ENCODE measurements around the gene RTN4RL1.

RTN4RL1 gene, protein sequence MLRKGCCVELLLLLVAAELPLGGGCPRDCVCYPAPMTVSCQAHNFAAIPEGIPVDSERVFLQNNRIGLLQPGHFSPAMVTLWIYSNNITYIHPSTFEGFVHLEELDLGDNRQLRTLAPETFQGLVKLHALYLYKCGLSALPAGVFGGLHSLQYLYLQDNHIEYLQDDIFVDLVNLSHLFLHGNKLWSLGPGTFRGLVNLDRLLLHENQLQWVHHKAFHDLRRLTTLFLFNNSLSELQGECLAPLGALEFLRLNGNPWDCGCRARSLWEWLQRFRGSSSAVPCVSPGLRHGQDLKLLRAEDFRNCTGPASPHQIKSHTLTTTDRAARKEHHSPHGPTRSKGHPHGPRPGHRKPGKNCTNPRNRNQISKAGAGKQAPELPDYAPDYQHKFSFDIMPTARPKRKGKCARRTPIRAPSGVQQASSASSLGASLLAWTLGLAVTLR

DNA sequence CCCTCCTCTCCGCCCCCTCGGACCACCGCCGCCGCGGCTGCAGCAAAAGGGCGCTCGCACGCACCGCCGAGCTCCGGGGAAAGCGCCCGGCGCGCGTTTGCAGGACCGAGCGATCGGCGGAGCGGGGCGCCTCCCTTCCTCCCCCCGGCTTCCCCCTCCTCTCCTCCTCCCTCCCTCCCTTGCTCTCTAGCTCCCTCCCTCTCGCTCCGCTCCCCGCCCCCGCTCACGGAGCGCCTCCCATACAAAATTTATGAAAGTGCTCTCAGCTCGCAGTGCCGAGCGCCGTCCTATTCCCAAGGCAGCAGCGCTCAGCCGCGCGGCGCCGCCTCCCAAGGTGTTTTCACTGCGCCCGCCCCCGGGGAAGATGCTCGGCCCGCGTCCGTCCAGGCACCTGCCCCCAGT lies at the start of gene RTN4RL1:
TSS of gene RTN4RL1 (minus strand) at position 115 of the 402 bp plus-strand sequence. CDS start 469 bp downstream, outside the sequence.
- peak; percentile 51 to 76 (median 64) for DNase-seq

DNA sequence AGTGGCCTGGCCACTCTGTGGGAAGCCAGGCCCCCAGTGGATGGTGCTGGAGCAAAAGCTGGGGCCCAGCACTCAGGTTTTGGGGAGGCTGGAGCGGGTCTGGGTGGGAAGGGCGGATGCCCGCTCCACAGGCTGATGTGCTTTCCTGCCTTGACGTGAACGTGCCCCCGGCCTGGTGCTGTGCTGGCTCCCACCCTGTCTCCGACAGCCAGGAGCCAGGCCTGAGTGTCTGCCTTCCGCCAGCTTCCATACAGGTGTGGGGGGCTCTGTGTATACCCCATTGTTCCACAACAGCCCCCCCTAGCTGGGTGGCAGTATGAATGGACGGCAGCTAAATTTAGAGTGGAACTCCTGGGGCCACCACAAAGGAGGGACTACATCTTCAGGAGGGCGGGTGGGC lies 49.8 kb upstream of the RTN4RL1 start:
- DNase-seq: no peak

DNA sequence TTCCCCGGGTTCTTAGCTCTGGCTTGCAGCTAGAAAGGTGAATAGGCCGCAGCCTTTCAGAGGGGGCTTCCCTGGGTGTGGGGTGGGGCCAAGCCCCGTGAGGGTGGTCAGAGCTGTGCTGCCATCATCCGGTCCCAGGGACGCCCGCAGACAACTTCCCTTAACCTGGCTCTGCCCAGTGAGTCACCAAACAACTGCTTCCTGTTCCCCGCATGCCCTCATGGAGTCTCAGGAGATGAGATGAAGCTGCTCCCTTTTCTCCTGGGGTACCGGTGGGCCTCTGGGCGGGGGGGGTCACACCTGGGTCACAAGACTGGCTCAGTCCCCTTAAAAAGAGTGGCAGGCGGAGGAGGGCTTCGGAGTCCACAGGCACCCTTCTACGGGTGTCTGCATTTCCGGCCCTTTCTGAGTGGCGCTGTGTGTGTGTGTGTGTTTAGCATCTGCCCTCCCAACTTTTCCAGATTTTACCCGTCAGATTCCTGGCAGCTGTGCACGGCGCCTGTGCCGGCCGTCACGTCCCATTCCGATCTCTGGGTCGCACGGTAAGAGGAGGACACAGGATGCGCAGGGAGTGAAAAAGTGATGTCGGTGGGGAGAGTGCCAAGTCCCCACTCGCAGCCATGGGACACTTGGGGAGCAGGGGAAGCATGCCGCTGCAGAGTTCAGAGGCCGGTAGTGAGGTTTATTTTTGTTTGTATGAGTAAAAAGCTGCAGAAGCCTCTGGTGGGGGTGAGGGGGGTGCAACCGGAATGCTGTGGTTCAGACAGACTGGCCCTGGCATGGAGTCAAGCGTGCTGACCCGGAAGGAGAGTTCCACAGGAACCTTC lies 46.5 kb upstream of the RTN4RL1 start:
- DNase-seq: no peak

DNA sequence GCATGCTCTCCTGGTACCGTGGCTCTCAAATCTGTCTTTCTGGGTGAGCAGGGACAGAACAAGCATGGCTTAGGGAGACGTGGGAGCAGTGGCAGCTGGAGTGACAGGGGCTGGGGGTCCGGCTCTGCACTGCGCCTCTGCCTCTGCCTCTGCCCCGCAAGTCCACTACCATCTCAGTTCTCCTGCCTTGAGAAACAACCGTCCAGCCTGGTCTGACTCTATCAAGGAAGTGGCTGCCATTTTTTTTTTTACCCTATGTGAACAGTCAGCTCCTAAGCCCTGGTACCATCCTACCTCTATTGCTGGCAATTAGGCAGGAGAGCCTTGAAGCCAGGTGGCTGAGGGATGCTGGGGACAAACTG lies 45.9 kb upstream of the RTN4RL1 start:
- DNase-seq: no peak

DNA sequence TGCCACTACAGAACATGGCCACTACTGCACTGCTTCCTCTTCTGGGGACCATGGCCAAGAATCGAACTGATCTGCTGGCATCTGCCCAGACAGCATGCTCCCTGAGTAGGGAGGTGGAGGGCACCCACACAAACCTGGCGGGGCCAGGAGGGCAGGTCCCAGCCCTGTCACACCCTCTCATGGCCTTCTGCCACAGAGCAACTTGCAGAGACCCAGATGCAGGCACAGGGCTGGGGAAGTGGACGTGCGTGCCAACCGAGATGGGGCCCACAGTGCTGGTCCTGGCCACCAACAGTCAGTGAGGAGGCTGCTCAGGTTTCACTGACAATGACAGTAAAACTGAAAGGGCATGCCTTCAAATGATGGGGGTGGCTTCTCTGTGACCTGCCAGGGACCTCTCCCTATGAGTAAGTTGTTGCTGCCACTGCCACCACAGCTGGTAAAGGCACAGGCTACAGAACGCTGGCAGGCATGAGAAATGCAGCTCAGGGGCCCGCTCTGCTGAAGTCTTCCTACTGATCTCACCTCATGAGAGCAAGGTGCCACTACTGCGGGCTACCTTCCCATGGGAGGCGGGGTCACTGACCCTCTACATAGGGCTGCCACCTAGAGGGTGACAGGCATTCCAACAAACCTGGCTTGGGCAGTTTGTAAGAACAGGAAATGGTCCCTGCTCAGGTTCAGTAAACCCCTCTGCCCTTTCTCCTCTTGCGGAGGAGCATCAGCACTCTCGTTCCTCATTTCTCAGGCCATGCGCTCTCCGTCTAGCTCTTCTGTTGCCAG lies 45.3 kb upstream of the RTN4RL1 start:
- DNase-seq: no peak

DNA sequence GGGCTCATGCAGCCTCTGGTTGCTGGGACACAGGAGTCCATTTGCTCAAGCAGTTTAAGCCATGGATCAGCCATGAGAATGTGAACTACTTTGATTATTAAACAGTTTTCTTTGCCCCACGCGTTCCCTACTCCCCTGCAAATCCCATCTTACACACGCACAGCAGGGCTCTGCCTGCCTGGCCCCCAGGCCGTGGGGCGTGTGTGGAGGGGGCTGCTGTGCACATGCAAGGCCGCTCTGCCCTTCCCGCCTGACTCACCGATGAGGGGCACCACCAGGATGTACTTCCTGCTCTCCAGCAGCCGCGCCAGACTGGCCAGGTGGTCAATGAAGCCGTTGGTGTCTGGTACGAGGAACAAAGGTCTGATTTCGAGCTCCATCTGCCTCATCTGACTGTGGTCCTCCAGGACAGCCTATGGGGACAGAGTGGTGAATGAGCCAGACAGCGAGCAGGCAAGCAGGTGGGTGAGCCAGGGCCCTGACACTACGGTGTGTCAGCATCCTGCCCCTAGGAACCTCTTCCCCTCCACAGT lies 43.5 kb upstream of the RTN4RL1 start:
- no peak for DNase-seq

DNA sequence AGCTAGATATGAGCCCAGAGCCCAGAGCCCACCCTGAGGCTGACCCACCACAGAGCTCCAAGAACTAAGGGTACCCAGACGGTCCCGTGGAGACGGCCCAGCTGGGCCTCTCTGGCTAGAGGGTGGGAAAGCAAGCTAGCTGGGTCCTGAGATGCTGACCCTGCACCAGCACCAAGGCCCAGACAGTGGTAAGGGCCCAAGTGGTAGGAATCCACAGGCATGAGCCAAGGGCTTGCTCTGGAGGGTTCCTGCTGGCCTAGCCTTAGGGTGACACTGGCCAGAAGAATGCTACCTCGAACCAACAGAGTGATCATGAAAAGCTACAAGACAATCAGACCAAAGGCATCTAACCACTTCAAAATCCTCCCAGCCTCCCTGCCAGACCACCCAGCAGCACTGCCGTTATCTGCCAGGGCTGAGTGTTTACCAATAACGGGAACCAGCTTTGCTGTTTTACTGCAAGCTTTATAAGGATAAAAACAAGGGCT lies 42.9 kb upstream of the RTN4RL1 start:
- DNase-seq: no peak

DNA sequence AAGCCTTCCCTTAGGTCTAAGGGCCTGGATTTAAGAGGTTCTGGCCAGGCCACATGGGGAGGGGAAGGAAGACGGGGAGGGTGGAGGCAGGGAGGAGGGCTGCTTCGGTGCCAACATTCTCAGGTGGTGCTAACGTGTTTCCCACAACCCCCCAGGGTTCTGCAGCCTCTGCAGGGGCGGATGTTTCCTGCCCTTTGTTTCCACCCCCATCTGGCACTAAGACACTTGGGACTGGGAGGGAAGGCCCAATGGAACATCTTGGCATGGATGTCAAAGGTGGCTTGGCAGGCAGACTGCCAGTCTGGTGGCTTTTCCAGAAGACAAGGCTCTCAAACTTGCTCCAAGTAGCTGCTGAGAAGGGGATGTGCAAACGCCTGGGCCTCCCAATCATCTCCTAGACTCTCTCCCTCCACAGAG lies 42.5 kb upstream of the RTN4RL1 start:
- DNase-seq: no peak

DNA sequence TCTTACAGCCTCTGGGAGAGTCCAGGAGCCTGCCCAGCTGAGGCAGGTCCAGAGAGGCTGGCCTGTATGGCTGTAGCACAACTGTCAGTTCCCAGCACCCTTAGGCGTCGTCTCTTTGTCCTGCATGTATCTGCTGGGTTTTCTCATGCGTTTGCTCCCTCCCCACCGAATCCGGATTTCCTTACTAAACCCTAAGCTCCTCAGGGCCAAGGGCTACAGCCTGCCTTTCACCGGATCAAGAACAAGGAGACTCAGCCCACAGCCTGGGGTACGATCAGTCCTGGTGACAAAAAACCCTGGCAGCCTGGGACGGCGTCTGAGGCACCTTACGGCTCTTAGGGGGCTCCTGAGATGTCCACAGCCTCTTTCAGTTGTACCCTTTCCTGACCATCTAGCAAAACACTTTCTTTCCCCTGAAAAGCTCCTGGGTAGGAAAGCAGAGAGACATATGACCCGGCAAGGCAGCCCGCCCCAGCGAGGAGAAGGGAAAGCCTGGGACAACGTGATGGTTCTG lies 42.0 kb upstream of the RTN4RL1 start:
- DNase-seq: no peak

DNA sequence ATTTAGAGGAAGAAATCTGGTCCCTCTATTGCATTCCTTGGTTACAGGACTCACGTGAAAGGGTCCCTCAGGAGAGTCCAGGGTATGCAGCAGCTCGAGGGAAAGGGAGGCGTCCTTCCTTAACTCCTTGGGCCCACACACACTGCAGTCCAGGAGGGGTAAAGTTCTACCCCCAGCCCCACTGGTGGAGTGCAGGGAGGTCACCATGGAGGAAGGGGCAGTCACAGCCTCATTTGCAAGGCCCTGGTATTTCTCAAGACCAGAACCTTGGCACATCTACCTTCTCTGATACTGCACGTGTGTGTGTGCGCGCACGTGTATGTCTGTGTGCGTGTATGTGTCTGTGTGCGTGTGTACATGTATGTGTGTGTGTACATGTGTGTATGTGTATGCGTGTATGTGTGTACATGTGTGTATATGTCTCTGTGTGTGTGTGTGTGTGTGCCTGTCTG lies 40.8 kb upstream of the RTN4RL1 start:
- no peak for DNase-seq

DNA sequence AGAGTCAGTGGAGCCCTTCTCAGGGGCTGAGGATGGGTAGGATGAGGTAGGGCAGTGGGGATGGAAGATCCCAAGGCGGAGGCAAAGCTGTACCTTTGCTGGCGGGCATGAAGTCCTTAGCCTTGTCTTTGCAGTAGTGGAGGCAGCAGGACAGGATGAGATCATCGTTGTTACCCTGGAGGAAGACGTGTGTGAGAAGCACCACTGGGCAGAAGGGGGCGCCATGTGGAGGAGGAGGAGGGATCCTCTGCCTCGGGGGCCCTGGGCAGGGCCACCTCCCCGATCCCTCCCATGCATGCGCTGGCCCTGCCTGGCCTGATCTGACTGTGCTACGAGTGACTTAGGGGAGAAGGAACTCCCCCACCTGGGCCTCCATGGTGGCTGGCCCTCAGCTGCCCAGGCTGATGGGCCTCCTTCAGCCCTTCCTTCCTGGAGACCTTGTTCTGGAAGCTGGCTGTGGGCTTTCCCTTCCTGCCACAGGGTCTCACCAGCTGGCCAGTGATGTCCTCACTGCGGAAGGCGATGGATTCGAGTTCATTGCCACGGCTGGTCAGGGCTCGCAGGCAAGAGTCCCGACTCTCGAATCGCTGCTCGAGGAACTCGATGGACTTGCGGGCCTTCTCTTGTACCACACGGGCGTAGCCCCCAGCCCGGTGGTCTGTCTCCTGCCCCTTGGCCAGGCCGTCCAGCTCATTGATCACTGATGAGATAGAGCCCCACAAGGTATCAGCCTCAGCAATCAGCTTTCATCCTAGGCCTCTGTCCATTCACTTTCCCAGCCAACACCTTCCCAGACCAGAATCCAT lies 40.0 kb upstream of the RTN4RL1 start:
- DNase-seq: peak in 4 of 6 experiments; percentile 7 to 23 (median 14)

DNA sequence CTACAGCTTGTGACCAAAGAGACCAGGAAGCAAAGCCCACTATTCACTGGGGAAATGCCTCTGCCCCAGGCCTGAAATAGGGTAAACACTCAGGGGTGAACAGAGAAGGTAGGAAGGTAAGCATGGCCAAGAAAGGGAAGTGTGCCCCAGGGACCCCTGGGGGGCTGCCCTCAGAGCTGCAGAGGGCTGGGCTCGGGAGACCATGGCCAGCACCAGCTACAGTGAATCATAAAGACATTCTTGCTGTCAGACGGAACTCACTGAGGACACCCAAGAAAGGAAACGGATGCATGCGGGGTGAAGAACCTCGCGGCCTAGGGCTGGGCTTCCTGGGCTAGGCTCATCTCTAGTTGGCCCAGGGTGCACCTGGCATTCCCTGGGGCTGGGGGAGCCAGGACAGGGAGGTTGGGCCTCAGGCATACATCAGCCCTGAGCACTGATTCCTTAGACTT lies 39.4 kb upstream of the RTN4RL1 start:
- no peak for DNase-seq

DNA sequence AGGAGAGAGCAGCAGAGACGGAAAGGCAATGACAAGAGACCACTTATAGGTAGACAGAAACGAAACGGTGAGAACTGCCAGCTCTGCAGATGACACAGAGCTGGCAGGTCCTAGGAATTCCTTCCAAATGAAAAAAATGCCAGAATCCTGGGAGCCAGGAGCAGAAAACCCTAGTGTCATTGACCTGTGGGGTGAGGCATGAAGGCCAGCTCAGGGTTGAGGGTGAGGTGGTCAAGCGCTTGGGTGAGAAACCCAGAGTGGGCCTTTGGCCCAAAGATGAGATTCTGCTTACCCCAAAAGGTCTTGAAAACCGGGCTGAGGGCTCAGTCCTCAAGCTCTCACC lies 39.0 kb upstream of the RTN4RL1 start:
- no peak for DNase-seq

DNA sequence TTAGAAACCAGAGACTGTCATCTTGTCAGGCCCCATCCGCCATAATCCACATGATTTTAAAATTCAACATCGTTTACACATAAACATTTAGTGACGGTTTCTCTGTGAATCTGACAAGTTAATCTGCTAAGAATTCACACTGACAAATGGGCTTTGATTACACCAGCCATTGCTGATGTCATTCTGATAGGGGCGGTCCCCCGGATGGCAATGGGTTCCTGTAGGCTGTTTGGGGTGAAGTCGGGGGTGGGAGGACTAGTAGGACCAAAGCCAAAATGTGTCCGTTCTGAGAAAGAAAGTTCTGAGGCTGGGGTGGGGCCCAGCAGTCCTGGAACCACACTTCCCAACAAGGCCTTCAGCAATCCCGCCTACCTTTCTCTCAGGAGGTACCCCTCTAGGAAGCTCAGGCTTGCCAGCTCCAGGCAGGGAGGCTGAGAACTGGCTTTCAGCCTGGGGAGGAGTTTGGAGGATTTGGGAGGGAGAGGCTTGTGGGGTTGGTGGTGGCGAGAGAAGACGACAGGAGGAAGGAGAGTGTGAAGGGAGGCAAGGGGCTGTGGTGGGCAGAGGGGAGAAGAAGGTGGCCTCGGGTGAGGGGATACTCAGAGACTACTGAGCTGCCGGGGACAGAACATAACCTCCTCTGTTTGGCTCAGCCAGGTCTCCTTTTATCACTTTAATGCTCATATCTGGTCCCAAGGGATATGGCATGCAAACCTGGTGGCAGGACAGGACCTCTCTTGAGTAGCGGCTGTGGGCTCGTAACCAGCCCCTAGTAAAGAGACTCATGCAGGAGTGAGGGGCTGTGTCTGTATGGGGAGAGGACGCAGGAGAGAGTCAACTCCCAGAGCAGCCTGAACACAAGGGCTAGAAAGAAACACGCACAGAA lies 38.4 kb upstream of the RTN4RL1 start:
- DNase-seq: no peak

DNA sequence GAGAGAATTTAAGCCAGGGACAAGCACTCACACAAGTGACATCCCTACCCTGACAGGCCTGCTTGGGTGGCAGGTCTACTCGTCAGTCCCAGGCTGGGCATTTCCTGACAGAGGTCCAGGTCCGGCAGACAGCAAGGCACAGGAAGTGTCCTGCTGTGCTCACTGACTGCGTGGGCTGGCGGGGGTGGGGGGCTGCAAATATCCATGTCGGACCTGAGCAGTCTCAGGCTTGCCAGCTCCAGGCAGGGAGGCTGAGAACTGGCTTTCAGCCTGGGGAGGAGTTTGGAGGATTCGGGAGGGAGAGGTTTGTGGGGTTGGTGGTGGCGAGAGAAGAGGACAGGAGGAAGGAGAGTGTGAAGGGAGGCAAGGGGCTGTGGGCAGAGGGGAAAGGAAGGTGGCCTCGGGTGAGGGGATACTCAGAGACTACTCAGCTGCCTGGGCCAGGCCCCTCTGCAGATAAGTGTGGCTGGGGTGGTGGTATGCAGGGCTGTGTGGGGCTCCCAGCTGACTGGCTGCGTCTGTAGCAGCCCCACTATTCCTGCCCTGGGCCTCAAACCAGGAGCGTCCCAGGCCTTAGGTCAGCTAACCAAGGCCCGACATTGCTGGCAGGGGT lies 37.5 kb upstream of the RTN4RL1 start:
- no peak for DNase-seq

DNA sequence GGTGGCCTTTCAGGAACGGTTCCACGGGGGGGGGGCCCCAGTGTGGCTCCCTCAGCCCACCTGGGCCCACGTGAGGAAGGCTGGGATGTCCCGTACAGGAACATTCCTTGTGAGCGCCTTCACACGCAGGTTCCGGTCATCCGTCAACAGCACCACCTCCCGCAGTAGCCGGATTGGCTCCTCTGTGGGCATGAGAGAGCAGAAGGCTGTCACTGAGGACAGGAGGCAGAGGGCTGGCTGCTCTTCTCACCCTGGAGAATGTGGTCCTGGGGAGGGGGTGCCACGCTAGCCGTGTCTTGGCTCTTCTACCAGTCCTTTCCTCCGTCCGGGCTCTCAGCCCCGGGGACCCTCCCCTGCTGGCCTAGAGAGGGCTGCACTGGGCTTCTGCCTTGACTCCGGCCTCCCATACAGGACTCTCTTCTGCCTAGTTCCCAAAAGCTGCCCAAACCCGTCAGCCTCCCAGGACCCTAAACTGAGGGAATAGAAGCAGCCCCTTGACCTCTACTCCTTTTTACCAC lies 36.4 kb upstream of the RTN4RL1 start:
- DNase-seq: no peak

DNA sequence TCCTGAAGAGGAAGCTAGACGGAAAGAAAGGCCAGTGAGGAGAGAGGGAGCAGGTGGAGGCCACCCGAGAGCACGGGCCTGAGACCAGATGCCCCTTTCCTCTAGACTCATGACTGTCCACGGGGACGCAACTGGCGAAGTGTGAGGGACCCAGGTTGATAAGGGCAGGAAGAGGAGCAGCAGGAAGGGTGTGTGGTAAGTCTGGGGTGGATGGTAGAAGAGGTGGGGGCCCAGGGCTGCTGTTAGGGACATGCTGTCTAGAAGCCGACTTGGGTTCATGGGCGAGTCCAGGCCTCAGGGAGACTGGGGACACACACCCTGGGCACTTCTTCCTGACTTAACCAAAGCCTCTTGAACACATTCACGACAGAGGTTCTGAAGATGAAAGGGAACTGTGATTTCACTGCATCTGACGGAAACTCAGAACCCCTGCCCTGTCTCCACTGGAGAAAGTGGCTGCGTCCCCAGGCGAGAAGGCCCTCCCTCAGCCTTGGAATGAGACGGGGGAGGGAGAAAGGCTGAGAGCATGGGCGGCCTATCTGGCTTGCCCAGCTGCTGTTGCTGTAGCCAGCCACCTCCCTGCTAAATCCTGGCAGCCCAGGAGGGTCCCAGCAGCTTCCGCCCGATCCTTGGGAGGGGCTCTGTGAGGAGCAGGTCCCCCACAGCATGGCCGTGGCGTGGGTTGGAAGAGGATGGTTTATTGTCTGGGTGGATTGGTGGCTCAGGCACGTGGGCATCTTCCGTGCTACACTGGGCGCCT lies 35.7 kb upstream of the RTN4RL1 start:
- DNase-seq: no peak

DNA sequence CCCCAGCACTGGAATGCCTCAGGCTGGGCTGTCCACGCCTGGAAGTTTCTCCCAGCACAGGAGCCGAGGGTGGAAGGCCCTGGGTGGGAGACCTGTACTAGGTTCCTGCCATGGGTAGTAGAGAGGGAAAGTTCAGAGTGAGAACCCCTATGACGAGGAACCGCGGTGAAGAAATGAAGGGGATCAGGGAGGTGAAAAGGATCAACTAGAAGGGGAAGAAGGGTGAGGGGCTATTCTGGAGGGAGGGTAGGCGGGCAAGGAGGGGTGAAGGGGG lies 35.2 kb upstream of the RTN4RL1 start:
- no peak for DNase-seq

Measured in stimulated activated naive CD4-positive, alpha-beta T cell (primary cell).